HG03432 (cell line): ENCODE data around the gene TDRD9.

Experiments used
- ATAC-seq: cut with Tn5 transposase; IDR thresholded peaks from one replicate; pipeline ENCODE4 v1.9.1; 2021; ENCODE audit warnings: mild to moderate bottlenecking, moderate library complexity; ENCODE audit not compliant: unreplicated experiment

TDRD9 gene

DNA sequence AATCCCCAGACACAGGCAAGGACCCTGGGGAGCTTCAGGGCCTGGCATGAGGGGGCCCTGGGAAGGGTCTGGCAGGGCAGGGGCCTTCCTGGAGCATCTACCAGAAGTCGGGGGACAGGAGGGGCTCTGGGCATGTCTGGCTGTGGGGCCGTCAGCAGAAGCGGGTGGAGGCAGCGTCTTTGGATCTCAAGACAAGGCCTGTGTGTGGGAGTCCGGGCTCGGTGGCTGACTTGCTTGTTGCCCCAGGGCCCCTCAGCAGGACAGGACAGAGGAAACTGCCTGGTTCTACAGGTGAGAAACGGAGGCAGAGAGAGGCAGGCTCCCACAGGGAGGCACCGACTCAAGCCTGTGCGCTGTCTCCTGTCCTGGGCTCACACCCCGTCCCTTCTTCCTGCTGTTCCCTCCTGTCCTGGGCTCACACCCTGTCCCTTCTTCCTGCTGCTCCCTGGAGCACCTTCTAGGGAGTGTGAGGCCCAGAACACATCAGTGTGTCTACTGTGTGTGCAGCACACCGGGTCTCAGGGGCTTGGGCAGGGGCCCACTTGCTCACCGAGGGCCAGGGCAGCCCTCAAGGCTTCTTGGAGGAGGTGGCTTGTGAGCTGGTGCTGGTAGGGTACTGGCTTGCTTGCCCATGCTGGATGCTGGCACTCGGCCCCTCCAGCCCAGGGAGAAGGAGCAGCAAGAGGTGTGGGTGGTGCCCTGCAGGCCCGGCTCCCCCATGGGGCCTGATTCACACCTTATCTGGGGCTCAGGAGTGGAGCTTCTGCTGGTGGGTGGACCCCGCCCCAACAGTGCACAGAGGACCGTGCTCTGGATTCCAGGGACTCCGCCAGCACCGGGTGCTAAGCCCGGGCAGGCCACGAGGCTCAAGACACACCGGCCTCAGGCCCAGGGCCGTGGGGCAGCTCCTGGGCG, 172.2 kb downstream of the TDRD9 start:
- ATAC-seq, result no peak

DNA sequence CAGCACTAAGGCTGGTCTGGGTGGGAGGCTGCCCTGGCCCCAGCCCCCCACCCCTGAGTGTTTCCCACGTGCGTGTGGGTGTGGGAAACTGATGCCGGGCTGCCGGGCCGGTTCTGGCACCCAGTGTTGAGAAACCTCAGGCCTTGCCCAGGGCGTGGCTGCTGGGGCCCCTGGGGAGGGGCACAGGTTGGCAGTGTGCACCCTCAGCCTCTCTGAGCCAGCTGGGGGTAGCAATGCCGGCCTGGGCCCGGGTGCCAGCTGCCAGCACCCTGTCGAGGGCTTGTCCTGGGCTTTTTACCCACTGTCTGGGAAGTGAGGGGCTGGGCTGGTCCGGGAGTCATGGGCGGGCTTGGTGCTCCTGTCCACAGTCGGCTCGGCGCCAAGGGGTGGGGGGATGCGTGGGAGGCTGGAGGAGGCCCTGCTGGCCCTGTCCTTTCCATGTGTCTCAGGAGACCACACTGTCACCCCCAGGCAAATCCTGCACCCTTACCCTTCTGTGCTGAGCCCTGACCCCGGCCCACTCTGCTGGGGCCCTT, 172.9 kb downstream of the TDRD9 start:
- ATAC-seq, result no peak

DNA sequence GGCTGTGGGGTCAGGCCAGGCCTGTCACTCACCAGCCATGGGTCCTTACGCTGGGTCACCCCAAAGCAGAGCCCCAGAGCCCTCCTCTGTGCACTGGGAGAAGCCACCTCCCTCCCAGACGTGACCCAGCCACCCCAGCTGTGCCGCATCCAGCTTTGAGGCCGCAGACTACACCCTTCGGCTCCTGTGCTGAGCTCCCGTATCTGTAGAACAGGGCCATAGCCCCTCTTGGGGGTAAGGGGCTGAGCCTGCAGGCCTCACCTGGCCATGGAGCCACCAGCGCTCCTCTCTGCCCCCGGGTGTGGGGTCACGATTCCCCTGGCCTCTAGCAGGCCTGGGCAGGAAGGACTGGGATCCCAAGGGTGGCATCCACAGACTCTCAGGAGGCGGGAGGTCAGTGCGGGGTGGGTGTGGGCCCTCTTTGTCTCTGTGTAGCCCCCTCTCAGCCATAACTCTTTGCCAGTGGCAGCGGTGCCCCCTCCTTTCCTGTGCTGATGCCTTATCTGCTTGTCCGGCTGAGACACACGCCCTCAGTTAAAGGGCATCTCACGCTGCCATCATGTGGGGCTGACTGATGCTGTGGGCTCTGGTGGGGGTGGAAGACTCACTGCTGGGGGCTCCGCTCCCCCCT, 173.5 kb downstream of the TDRD9 start:
- ATAC-seq, result no peak
